PC-3 (cell line): ENCODE data around the gene EPS8L3. TPM values are rescaled to one million over a fixed set of nuclear protein-coding genes. Genes with fewer than 3 reads are reported as not detected.

Experiments
- ATAC-seq: fragments of 200-7000 bp; cut with Tn5 transposase; 2 replicates; pipeline ENCODE4 v1.9.1; 2020; ENCODE audit warnings: mild to moderate bottlenecking, moderate library complexity
- BruUV-seq: library from RNA; stranded (reverse); fragments of 400-500 nt; replicated peaks from 2 replicates; lab custom pipeline; 2021; lab: Mats Ljungman, UMichigan
- CTCF ChIA-PET: fragments of 300-600 bp; sonication (Branson Sonifier 250); formaldehyde crosslinking; loops from one replicate; lab custom pipeline; 2022; ENCODE audit warnings: antibody characterized with exemption; lab: Charles Lee
- POLR2A ChIA-PET: fragments of 300-600 bp; sonication (Branson Sonifier 250); formaldehyde crosslinking; loops from one replicate; lab custom pipeline; 2022; ENCODE audit warnings: antibody characterized with exemption; ENCODE audit not compliant: unreplicated experiment; lab: Charles Lee
- DNase-seq: peaks from one replicate; pipeline ENCODE4 v3.0.0-alpha.2; 2015
- H2AFZ ChIP-seq: fragments of 300-600 bp; sonication (generic); 2 replicates; pipeline ENCODE4 v1.6.0; 2016; ENCODE audit warnings: antibody characterized with exemption, low read length
- H3F3A ChIP-seq: fragments of 300-600 bp; sonication (generic); one replicate; pipeline ENCODE4 v1.6.0; 2017; ENCODE audit warnings: antibody characterized with exemption, low read length, control low read depth, mild to moderate bottlenecking; ENCODE audit not compliant: unreplicated experiment
- H3K27ac ChIP-seq: fragments of 300-600 bp; sonication (generic); 2 replicates; pipeline ENCODE4 v1.5.1; 2016; ENCODE audit warnings: mild to moderate bottlenecking, low read length
- H3K27me3 ChIP-seq: fragments of 300-600 bp; sonication (generic); 2 replicates; pipeline ENCODE4 v1.6.1; 2016; ENCODE audit warnings: low read length, mixed read lengths
- H3K36me3 ChIP-seq: fragments of 300-600 bp; sonication (generic); 2 replicates; pipeline ENCODE4 v1.6.1; 2016; ENCODE audit warnings: low read depth, mixed run types, low read length, mixed read lengths
- H3K4me1 ChIP-seq: fragments of 300-600 bp; sonication (generic); 2 replicates; pipeline ENCODE4 v1.5.1; 2016; ENCODE audit warnings: low read length; ENCODE audit not compliant: insufficient read depth
- H3K4me2 ChIP-seq: fragments of 300-600 bp; sonication (generic); 2 replicates; pipeline ENCODE4 v1.6.0; 2016; ENCODE audit warnings: low read length
- H3K4me3 ChIP-seq: fragments of 300-600 bp; sonication (generic); 2 replicates; pipeline ENCODE4 v1.5.1; 2016; ENCODE audit warnings: mild to moderate bottlenecking, low read length, mixed read lengths
- H3K79me2 ChIP-seq: fragments of 300-600 bp; sonication (generic); 2 replicates; pipeline ENCODE4 v1.6.1; 2017; ENCODE audit warnings: low read length, mixed read lengths
- H3K9ac ChIP-seq: fragments of 300-600 bp; sonication (generic); 2 replicates; pipeline ENCODE4 v1.6.0; 2016; ENCODE audit warnings: mild to moderate bottlenecking, low read length
- H3K9me2 ChIP-seq: fragments of 300-600 bp; sonication (generic); replicated peaks from 2 replicates; pipeline ENCODE4 v1.6.1; 2016; ENCODE audit warnings: mixed run types, low read length, mixed read lengths
- H3K9me3 ChIP-seq: fragments of 300-600 bp; sonication (generic); 2 replicates; pipeline ENCODE4 v1.6.1; 2016; ENCODE audit warnings: low read length, mixed read lengths
- H4K20me1 ChIP-seq: fragments of 300-600 bp; sonication (generic); 2 replicates; pipeline ENCODE4 v1.6.1; 2016; ENCODE audit warnings: low read length, mixed read lengths
- EZH2 ChIP-seq: fragments of 300-600 bp; sonication (generic); IDR thresholded peaks from one replicate; pipeline ENCODE4 v1.6.1; 2017; ENCODE audit warnings: antibody characterized with exemption, mild to moderate bottlenecking, low read length; ENCODE audit not compliant: unreplicated experiment
- EZH2phosphoT487 ChIP-seq: fragments of 300-600 bp; sonication (generic); IDR thresholded peaks from 2 replicates; pipeline ENCODE4 v1.6.1; 2018; ENCODE audit warnings: mild to moderate bottlenecking, antibody characterized with exemption, low read length, borderline replicate concordance
- intact Hi-C: fragments of 100-400 bp; cut with micrococcal nuclease; formaldehyde crosslinking; loops from 2 replicates; pipeline ENCODE4 v1.9.0; 2023
- total RNA-seq: library from RNA; depleted of rRNA; stranded (reverse); fragments of >200 nt; gene quantifications from 2 replicates; pipeline ENCODE4 v1.2.3, GENCODE V29; 2014
- TF ChIP-seq, protein P1 (sequence below): fragments of 300-600 bp; sonication (generic); conservative IDR thresholded peaks from 2 replicates; pipeline ENCODE4 v1.5.1; 2017; ENCODE audit warnings: antibody characterized with exemption, low read depth, mild to moderate bottlenecking, low read length

Gene EPS8L3
- total RNA-seq, 1 experiment from 2014 or later: not detected

DNA sequence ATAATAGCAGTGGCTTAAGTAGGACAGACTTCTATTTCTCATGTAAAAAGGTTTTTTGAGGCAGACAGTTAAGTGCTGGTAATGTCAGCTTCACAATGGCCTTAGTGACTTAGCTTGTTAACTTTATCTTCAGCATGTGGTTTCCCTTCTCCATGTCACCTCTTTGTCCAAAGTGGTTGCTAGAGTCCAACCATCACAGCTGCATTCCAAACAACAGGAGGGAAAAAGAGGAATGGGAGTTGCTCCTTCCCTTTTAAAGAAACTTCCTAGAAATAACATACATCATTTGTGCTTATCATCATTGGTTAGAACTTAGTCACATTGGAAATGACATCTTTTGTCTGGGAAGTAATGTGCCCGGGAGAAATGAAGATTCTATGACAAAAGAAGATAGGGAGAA lies 41.8 kb downstream of the EPS8L3 start:
- Histone ChIP-seq H3K27ac (no peak overlapping the region), H3F3A (no peaks in the 10 kb centered on the region), H3K9ac (no peak overlapping the region), H3K9me2 (no peaks in the 10 kb centered on the region; the same call in 1 of the 2 replicates), H3K79me2 (no peaks in the 10 kb centered on the region), H3K4me2 (no peak overlapping the region), H2AFZ (no peak overlapping the region), H3K36me3 (no peaks in the 10 kb centered on the region), H3K4me3 (no peak overlapping the region), H4K20me1 (no peaks in the 10 kb centered on the region), H3K27me3 (no peaks in the 10 kb centered on the region), H3K4me1 (peaks cover 9% of the 10 kb centered on the region), H3K9me3 (no peaks in the 10 kb centered on the region)
- intact Hi-C loops: no loop called here
- DNase-seq: no peak
- no peak for ATAC-seq
- POLR2A ChIA-PET: no interaction called here
- no TSS peak for BruUV-seq
- CTCF ChIA-PET: no interaction called here
- TF ChIP-seq EZH2 (no peak), EZH2phosphoT487 (no peak)
- TF ChIP-seq, protein P1, sequence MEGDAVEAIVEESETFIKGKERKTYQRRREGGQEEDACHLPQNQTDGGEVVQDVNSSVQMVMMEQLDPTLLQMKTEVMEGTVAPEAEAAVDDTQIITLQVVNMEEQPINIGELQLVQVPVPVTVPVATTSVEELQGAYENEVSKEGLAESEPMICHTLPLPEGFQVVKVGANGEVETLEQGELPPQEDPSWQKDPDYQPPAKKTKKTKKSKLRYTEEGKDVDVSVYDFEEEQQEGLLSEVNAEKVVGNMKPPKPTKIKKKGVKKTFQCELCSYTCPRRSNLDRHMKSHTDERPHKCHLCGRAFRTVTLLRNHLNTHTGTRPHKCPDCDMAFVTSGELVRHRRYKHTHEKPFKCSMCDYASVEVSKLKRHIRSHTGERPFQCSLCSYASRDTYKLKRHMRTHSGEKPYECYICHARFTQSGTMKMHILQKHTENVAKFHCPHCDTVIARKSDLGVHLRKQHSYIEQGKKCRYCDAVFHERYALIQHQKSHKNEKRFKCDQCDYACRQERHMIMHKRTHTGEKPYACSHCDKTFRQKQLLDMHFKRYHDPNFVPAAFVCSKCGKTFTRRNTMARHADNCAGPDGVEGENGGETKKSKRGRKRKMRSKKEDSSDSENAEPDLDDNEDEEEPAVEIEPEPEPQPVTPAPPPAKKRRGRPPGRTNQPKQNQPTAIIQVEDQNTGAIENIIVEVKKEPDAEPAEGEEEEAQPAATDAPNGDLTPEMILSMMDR: no peak

DNA sequence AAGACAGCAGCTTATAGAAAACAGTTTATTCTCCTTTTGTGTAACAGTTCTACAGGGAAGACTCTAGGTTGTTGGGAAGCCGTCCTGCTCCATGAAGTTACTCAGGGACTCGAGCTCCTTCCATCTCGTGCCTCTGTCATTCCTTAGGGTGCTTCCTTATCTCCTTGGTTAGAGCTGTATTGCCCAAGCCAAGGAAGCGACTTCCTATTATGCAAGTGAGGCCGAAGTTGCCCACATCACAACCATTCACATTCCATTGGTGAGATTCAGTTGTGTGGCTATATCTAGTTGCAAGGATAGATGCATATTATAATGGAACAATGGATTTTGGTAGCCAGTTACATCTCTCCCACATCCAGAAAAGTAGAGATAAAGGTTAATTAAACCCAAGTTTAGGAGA lies 42.7 kb downstream of the EPS8L3 start:
- Histone ChIP-seq H3K4me2 (no peak overlapping the region), H3K36me3 (no peaks in the 10 kb centered on the region), H3K4me3 (no peak overlapping the region), H3K79me2 (no peaks in the 10 kb centered on the region), H3K9me3 (no peaks in the 10 kb centered on the region), H3K9me2 (no peaks in the 10 kb centered on the region; the same call in 1 of the 2 replicates), H2AFZ (no peak overlapping the region), H3K27me3 (no peaks in the 10 kb centered on the region), H3K4me1 (peaks cover 9% of the 10 kb centered on the region), H3K9ac (no peak overlapping the region), H3F3A (no peaks in the 10 kb centered on the region), H3K27ac (no peak overlapping the region), H4K20me1 (no peaks in the 10 kb centered on the region)
- intact Hi-C loops: no loop called here
- CTCF ChIA-PET: no interaction called here
- ATAC-seq: no peak
- TF ChIP-seq EZH2phosphoT487: no peak
- POLR2A ChIA-PET: no interaction called here
- BruUV-seq: no TSS peak
- DNase-seq: no peak

DNA sequence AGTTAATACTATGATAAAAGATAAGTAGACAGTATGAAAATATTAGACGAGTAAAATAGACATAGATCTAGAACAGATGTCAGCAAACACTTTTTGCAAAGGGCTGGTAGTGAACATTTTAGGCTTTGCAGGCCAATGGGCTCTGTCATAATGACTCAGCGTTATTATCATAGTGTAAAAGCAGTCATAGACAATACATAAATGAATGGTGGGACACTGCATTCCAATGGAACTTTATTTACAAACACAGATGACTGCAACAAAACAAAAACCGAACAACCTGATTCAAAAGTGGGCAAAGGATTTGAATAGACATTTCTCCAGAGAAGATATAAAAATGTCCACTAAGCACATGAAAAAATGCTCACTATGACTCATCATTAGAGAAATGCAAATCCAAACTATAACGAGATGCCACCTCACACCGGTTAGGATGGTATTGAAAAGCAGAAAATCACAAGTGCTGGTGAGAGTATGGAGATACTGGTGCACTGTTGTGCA lies 44.3 kb downstream of the EPS8L3 start:
- no TSS peak for BruUV-seq
- DNase-seq: peak; percentile 56
- no peak overlapping the region for H3K4me2 ChIP-seq

More for the DNA sequence above, 44.3 kb downstream of the EPS8L3 start:
- TF ChIP-seq EZH2phosphoT487 (no peak), EZH2 (no peak)
- TF ChIP-seq, protein P1: no peak
- H3K4me3 ChIP-seq: no peak overlapping the region
- H3F3A ChIP-seq: no peaks in the 10 kb centered on the region
- H2AFZ ChIP-seq: peak overlapping the region; percentile 44; the same call in 1 of the 2 replicates
- no peaks in the 10 kb centered on the region for H3K36me3 ChIP-seq
- H3K9me3 ChIP-seq: no peaks in the 10 kb centered on the region
- peak; percentile 48; the same call in 1 of the 2 replicates for ATAC-seq
- H3K9ac ChIP-seq: no peak overlapping the region; the same call in 1 of the 2 replicates
- no peaks in the 10 kb centered on the region for H4K20me1 ChIP-seq
- peak overlapping the region; percentile 38 for H3K27ac ChIP-seq
- POLR2A ChIA-PET: no interaction called here
- intact Hi-C loops: no loop called here
- peaks cover 9% of the 10 kb centered on the region for H3K4me1 ChIP-seq
- no peaks in the 10 kb centered on the region; the same call in 1 of the 2 replicates for H3K9me2 ChIP-seq
- H3K27me3 ChIP-seq: no peaks in the 10 kb centered on the region
- no peaks in the 10 kb centered on the region for H3K79me2 ChIP-seq
- CTCF ChIA-PET: no interaction called here
